HT-29 (cell line): ENCODE measurements around the gene PHLDB3. TPM values are rescaled to one million over a fixed set of nuclear protein-coding genes. Genes with fewer than 3 reads are reported as not detected.
A peak's percentile ranks its signal among the peaks of the same experiment; 100 is the strongest.

Experiments used
- DNase-seq: peaks from one replicate; pipeline ENCODE4 v3.0.0-alpha.2; 2015; ENCODE audit warnings: low spot score
- total RNA-seq: library from RNA; depleted of rRNA; stranded (reverse); fragments of >200 nt; shearing (Covaris generic); gene quantifications from 2 replicates; pipeline ENCODE4 v1.2.3, GENCODE V29; 2014

PHLDB3 gene
- total RNA-seq, 1 experiment from 2014 or later, result 45.7 TPM

DNA sequence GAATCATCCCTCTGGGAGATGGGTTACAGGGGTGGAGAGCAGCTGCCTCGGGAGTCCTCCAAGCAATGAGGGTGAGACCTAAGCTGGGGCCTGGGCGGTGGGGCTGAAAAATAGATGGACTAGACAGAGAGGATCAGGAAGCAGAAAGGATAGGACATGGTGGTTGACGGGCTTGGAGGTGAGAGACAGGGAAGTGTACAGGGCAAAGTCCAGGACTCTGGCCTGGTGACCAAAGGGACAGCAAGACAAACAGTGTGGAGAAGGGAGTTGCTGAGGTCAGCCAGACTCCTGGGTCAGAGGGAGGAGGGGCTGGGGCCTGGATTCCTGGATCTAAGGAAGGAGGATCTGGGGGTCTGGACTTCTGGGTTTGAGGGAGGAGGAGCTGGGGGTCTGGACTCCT is 5.5 kb downstream of the PHLDB3 start:
- DNase-seq, result peak; percentile 41

DNA sequence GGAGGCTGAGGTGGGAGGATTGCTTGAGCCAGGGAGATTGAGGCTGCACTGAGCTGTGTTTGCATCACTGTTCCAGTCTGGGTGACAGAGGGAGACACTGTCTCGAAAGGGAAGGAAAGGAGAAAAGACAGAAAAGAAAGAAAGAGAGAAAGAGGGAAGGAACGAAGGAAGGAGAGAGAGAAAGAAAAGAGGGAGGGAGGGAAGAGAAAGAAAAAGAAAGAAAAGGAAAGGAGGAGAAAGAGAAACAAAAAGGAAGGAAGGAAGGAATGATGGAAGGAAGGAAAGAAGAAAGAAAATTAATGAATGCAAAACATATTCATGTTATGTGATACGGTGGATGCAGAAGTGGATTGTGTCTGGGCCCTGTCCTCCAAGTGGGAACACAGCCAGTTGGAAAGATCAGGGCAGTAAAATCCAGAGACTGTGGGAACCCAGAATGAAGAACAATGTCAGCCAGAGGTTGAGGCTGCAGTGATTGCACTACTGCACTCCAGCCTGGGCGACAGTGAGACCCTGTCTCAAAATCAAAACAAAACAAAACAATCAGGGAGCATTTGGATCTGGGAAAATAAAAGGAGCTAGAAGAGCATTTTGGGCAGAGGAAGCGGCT is 6.2 kb downstream of the PHLDB3 start:
- DNase-seq, result no peak

DNA sequence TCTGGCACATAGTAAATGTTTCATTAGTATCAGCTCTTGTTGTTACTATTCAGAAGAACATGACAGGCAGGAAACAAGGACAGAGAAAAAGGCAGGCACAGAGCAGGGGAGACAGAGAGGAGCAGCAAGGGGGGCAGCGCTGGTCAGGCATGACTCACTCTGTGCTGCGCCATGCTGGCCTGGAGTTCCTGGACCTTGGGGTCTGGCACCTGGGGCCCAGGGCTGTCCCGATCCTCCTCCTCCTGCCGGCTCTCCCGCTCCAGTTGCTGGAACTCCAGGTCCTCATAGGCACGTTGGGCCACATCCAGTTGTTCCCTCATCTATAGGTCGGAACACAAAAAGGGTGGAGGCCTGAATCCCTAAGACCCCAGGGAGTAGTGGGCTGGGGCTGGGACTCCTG is 7.6 kb downstream of the PHLDB3 start:
- no peak for DNase-seq

DNA sequence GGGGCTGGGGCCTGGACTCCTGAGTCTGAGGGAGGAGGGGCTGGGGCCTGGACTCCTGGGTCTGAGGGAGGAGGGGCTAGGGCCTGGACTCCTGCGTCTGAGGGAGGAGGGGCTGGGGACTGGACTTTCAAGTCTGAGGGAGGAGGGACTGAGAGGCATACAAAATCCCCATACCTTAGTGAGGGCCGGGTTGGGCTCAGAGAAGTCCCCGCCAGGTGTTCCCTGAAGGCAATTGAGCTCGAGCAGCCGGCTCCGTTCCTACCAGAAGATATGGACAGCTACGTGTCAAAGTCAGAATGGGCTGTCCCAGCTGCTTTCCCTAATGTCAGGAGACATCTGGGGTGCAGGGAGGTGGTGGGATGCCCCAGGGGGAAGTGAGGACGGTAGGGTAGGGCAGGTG is 9.5 kb downstream of the PHLDB3 start:
- no peak for DNase-seq

DNA sequence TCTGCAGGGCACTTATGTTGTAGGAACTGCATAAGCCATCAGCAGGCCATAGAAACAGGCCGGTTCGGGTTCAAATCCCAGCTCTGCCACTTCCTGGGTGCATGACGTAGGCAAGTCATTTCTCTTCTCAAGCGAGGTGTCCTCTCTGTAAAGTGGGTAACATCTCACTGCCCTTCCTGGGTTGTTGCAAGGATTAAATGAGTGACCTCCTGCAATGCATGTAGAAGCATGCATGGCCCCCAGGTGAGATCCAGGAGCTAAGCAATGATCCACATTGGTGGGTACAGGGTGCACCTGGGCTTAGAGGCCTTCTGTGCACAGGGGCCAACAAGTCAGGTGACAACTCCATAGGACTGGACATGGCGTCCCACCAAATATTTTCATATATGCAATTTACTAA is 13.8 kb downstream of the PHLDB3 start:
- no peak for DNase-seq

DNA sequence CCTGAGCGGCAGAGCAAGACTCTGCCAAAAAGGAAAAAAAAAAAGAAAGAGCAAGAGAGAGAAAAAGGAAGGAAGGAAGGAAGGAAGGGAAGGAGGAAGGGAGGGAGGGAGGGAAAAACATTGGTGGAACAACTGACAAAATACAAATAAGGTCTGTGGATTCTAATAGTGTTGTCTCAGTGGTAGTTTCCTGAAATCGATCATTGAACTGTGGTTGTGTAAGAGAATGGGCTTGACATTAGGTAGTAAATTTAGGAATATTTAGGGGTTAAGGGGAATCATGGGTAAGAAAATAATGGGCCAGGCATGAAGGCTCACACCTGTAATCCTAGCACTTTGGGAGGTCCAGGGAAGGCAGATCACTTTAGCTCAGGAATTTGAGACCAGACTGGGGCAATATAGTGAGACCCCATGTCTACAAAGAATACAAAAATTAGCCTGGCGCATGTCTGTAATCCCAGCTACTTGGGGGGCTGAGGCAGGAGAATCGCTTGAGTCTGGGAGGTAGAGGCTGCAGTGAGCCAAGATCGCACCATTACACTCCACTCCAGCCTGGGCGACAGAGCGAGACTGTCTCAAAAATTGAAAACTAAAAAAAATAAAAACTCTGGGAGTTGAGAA is 14.5 kb downstream of the PHLDB3 start:
- no peak for DNase-seq

DNA sequence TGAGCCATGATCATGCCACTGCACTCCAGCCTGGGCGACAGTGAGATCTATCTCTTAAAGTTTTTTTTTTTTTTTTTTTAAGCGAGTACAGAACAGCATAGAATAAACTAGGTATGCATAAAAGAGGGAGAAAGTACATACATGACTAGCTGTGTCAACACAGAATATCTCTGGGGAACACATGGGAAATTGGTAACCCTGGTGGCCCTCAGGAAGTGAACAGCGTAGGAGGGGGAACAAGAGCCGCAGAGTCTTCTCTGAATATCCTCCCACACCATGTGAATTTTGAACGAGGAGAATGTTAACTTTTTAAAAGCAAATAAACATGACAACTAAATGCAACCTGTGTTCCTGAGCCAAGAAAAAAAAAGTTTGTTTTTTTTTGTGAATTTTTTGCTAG is 15.2 kb downstream of the PHLDB3 start:
- DNase-seq, result no peak

DNA sequence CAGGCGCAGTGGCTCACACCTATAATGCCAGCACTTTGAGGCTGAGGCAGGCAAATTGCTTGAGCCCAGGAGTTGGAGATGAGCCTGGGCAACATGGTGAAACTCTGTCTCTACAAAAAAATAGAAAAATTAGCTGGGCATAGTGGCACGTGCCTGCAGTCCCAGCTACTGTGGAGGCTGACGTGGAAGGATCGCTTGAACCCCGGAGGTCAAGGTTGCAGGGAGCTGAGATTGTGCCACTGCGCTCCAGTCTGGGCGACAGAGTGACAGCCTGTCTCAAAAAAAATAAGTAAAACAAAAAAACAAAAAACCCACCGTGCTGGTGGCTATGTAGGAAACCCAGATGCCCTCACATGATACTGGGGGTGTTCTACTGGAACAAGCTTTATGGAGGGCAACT is 16.4 kb downstream of the PHLDB3 start:
- DNase-seq, result no peak

DNA sequence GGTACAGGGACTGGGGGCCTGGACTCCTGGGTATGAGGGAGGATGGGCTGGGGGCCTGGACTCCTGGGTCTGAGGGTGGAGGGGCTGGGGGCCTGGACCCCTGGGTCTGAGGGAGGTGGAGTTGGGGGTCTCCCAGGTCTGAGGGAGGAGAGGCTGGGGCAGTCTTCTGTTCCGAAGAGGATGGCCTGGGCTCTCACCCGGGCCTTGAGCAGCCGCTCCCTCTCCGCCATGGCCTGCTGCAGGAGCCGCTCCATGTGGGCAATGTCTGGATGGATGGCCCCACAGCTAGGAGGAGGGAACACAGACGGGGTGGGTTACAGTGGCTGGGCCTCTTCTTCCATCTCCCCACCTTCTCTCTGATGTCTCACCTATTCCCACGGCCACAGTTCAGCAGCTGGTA is 18.1 kb downstream of the PHLDB3 start:
- DNase-seq, result no peak

DNA sequence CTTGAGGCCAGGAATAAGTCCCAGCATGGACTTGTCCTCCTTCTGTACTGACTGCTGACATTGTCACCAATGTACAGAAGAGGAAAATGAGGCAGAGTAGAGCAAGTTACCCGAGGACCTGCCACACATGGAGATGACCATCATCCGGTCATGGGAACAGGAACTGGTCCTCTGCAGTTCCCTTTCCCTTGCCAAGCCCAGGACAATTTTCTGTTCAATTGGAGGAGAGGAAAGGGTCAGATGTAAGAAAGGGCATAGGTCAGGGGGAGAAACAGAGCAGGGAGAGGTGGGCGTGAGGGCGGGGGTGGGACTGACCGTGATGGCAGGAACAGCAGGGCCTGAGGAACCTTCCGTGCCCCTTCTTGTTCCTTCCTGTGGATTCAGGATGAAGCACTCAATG is 18.6 kb downstream of the PHLDB3 start:
- no peak for DNase-seq

DNA sequence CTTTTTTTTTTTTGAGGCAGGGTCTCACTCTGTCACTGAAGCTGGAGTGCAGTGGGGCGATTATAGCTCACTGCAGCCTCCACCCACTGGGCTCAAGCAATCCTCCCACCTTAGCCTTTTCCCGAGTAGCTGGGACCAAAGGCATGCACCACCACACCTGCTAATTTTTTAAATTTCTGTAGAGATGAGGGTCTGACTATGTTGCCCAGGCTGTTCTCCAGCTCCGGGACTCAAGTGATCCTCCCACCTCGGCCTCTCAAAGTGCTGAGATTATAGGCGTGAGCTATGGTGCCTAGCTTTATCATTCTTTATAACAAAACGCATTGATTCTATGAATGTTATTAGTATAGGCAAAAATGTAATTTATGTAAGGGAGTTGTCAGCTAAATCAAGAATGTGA is 21.3 kb downstream of the PHLDB3 start:
- DNase-seq, result no peak

DNA sequence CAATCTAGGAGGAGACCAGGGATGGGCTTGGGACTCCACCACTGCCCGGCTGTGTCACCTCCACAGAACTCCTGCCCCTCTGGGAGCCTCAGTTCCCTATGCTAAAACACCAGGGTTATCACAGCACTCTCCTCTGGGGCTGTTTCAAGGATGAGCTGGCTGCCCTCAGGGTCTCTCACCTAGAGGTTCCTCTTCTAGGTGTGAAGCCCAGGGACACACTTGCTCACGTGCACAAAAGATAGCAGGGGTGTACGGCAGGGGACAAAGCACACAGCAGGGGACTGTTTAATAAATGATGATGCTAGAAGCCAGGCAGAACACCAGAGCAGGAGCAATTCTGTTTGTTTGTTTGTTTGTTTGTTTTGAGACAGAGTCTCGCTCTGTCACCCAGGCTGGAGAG is 22.4 kb downstream of the PHLDB3 start:
- no peak for DNase-seq

DNA sequence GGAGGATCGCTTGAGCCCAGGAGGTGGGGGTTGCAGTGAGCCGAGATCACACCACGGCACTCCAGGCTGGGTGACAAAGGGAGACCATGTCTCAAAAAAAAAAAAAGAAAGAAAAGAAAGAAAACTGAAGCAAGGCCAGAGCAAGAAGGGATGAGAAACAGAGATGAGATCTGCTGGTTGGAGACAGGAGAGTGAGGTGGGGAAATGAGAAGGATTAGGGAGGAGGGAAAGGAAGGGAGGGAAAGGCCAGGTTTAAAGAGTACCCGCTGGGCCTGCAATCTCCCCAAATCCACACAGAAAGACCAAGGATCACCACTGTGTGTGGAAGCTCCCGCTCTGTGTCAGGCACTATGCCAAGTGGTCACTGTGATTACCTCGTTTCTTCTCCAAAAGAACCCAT is 22.8 kb downstream of the PHLDB3 start:
- no peak for DNase-seq

DNA sequence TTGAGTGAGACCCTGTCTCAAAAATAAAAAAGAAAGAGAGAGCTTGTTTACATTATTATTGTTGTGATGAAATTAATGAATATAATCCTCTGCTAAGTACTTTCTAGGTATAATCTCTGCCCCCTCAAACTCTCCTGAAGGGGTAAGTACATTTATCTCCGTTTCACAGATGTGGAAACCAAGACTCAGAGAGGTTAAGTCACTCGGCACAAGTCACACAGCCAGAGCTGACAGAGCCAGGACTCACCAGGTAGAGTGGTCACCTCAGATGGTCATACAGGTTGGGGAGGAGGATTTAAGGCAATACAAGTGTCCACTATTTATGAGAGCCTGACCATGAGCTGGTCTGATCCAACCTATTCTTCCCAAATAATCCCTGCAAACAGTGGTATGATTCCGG is 24.0 kb downstream of the PHLDB3 start:
- no peak for DNase-seq

DNA sequence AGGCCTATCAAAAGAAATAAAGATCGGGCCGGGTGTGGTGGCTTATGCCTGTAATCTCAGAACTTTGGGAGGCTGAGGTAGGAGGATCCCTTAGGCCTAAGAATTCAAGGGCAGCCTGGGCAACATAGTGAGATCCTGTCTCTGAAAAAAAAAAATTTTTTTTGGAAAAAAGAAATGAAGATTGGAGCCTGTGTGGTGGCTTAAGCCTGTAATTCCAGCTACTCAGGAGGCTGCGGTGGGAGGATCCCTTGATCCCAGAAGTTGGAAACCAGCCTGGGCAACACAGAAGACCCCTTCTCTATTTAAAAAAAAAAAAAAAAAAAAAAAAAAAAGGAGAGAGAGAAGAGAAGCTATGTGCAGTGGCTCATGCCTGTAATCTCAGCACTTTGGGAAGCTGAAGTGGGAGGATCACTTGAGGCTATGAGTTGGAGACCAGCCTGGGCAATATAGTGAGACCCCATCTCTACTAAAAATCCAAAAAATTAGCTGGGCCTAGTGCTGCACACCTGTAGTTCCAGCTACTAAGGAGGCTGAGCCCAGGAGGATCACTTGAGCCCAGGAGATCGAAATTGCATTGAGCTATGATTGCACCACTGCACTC is 24.5 kb downstream of the PHLDB3 start:
- DNase-seq, result no peak

DNA sequence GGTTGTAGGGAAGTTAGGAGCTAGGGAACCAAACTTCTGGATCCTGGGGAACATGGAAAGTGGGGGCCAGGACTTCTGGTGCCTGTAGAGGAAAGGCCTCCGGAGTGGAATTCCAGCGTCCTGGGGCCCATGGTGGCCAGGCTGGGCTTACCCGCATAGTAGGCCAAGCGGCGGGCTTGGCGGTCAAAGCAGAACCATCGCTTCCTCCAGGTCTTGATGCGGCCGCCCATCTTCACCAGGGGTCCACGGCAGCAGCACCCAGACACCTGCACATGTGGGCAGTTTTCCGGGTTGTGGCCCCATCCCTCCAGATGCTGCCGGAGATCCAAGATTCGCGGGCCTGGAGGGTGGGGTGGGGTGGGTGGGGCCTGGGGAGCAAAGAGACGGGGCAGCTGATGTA is 25.3 kb downstream of the PHLDB3 start:
- DNase-seq, result no peak

DNA sequence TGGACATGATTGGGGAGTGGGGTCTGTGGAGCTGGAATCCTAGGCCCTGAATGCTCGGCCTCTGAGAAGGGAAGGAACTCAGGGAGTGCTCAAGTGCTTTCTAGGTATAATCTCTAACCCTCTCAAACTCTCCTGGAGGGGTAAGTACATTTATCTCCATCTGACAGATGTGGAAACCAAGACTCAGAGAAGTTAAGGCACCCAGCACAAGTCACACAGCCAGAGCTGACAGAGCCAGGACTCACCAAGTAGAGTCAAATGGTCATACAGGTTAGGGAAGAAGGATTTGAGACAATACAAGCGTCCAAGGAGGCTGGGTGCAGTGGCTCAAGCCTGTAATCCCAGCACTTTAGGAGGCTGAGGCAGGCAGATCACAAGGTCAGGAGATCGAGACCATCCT is 26.2 kb downstream of the PHLDB3 start:
- no peak for DNase-seq

DNA sequence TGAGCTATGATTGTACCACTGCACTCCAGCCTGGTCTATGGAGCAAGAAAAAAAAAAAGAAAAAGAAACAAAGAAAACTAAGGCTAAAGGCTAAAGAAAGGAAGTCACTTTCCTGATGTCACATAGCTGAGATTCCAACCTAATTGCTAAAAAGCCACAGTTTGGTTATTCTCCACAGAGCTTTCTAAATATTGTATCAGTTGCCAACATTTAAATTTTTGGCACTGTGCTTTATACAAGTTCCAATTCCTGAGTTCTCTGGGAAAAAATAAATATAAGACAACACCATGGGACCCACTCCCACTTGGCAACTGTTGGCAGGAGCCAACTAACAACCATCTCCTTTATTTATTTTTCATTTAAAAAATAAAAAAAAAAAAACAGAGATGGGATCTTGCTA is 27.9 kb downstream of the PHLDB3 start:
- no peak for DNase-seq

DNA sequence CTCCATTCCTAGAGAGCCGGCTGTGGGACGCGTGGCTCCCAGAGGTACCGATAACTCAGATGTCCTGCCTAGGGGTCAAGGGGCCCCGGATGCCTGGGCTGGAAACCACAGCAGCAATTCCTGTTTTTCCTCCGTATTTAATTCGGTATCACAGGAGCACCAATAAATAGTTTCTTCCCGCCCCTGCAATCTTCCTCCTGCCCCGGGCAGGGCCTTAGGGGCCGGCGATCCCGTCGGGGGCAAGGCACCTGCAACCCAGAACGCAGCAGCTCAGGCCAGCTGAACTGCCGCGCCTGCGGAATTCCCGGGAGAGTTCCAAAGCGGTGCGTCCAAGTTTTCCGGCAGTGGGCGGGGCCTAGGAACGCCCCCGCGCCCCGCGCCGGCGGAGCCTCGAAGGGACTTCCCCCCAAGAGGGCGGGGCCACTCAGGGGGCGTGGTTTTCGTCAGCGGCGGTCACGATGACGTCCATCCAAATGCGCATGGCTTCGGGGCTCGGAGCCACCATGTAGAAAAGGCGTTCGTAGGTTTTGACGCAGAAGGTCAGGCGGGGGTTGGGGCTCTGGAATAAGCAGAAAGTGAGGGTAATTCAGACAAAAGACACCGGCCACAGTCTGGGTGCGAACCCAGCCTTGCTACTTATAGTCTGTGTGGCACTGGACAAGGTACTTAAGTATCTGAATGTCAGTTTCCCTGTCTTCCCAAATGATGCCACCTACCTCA is 29.4 kb downstream of the PHLDB3 start:
- peak; percentile 98 for DNase-seq

DNA sequence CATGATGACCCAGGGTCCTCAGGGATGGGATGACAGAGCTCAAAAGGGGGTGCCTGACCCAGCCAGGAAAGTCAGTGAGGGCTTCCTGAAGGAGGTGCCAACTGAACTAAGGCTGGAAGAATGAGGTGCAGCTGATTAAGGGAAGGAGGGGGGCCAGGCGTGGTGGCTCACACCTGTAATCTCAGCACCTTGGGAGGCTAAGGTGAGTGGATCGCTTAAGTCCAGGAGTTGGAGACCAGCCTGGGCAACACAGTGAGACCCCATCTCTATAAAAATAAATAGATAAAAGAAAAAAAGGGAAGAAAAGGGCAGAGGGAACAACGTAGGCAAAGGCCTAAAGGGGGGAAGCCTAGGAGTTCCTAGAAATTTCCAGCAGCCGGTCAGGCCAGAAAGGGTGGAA is 30.1 kb downstream of the PHLDB3 start:
- DNase-seq, result no peak

DNA sequence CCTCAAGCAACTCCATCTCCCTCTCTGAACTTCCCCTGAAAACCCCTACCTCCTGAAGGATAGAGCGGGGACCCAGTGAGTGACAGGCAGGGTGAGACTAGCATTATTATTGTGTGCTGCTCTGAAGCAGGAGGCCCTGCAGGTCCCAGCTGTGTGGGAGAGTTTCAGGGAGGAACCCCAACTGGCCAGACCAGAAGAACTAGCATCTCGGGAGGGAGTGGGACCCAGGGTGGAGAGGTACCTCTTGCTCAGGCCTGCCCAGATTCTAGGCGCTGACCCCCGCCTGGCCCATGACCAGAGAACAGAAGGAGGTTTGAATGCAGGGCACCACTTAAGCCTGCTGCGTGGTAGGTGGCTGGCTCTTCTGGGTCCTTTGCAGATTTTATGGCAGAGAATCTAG is 33.5 kb downstream of the PHLDB3 start:
- peak; percentile 19 for DNase-seq

DNA sequence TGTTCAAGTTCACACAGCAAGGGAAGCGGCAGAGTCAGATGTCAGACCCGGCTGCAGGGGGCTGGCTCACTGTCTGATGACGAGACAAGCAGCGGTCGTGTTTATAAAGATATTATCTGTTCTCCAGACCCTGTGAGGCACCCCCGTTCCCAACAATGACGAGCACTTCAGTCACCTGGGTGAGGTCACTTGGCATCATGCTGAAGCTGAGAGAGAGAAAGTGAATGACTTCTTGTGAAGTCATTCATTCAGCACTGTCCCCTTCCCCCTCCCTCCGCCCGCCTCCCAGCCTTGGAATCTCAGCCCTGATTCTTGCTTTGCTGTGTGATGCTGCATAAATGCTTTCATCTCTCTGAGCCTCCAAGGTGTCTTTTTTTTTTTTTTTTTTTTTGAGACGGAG is 34.3 kb downstream of the PHLDB3 start:
- no peak for DNase-seq

DNA sequence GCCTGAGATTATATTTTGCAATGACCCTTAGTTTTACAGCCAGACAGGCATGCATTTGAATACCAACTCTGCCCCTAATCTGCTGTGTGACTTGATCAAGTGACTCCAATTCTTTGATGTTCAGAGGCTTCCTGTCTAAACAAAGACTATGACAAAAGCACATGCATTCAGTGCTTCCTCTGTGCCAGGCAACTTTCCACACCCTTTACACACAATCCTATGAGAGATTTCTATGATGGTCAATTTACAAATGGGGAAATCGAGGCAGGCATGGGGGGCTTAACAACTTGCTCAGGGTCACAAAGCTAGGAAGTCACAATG is 35.4 kb downstream of the PHLDB3 start:
- no peak for DNase-seq
